Neural crest cell (in vitro differentiated cells): ENCODE results near the gene TMCO4. TPM values are rescaled to one million over a fixed set of nuclear protein-coding genes. Genes with fewer than 3 reads are reported as not detected.

Source experiments
- DNase-seq: peaks from one replicate; pipeline ENCODE4 v3.0.0; 2021; ENCODE audit warnings: low read depth, mixed read lengths, low spot score
- H3K27ac Mint-ChIP-seq: one replicate; pipeline ENCODE4 v1.8.0; 2021; ENCODE audit warnings: mild to moderate bottlenecking, mixed read lengths; ENCODE audit not compliant: unreplicated experiment
- H3K27me3 Mint-ChIP-seq: 2 replicates; pipeline ENCODE4 v1.8.0; 2021; ENCODE audit warnings: low read depth, mild to moderate bottlenecking, mixed read lengths
- H3K36me3 Mint-ChIP-seq: 2 replicates; pipeline ENCODE4 v1.8.0; 2021; ENCODE audit warnings: low read depth, mild to moderate bottlenecking, mixed read lengths
- H3K4me1 Mint-ChIP-seq: 2 replicates; pipeline ENCODE4 v1.8.0; 2021; ENCODE audit warnings: mixed read lengths
- H3K4me3 Mint-ChIP-seq: one replicate; pipeline ENCODE4 v1.8.0; 2021; ENCODE audit warnings: mild to moderate bottlenecking, mixed read lengths
- H3K9me3 Mint-ChIP-seq: 2 replicates; pipeline ENCODE4 v1.8.0; 2021; ENCODE audit warnings: mixed read lengths
- CTCF ChIP-seq: fragments of 200-600 bp; sonication (generic); conservative IDR thresholded peaks from 2 replicates; pipeline ENCODE4 v1.5.0; 2021; ENCODE audit warnings: antibody characterized with exemption, mild to moderate bottlenecking
- total RNA-seq: library from RNA; stranded (reverse); gene quantifications from 2 replicates; pipeline ENCODE4 v1.2.1, GENCODE V29; 2021

Gene TMCO4
- total RNA-seq, 1 donor from 2014 or later: 0.75 TPM

DNA sequence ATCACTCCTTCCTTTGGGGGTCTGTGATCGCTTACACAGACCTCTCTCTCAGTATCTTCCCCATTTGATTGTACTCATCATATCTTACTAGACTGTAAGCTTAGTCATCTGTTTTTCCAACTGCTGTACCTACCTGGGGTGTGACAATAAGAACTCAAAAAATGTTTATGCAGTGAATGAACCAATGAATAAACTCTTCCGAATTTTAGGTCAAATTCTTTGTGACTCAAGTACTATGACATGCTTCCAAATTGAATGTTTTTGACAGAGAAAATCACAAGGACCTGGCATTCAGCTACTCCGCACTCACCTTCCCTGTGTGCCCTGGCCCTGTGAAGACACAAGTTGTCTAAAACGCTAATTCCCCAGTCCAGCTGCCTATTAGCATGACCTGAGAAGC, 42.1 kb downstream of the TMCO4 start:
- no peak for DNase-seq
- H3K27me3 Mint-ChIP-seq: peaks cover 27% of the 10 kb centered on the region
- no peaks in the 10 kb centered on the region for H3K9me3 Mint-ChIP-seq
- no peaks in the 10 kb centered on the region for H3K36me3 Mint-ChIP-seq
- TF ChIP-seq CTCF: no peak
- no peak overlapping the region for H3K27ac Mint-ChIP-seq
- H3K4me3 Mint-ChIP-seq: no peak overlapping the region
- no peaks in the 10 kb centered on the region for H3K4me1 Mint-ChIP-seq

- peaks cover 20% of the 10 kb centered on the region for H3K27me3 Mint-ChIP-seq
- H3K36me3 Mint-ChIP-seq: no peaks in the 10 kb centered on the region
- no peak for TF ChIP-seq CTCF
- no peak for DNase-seq
- no peak overlapping the region for H3K27ac Mint-ChIP-seq
- H3K4me3 Mint-ChIP-seq: no peak overlapping the region
- no peaks in the 10 kb centered on the region for H3K4me1 Mint-ChIP-seq
- no peaks in the 10 kb centered on the region for H3K9me3 Mint-ChIP-seq
These were observed 43.2 kb downstream of the TMCO4 start for GRCh38 chr1:19756480-19756879.

- Mint-ChIP-seq H3K36me3 (no peaks in the 10 kb centered on the region), H3K27me3 (peaks cover 17% of the 10 kb centered on the region), H3K9me3 (no peaks in the 10 kb centered on the region), H3K27ac (no peak overlapping the region), H3K4me3 (no peak overlapping the region), H3K4me1 (no peaks in the 10 kb centered on the region)
- TF ChIP-seq CTCF: no peak
- no peak for DNase-seq
These were observed 45.2 kb downstream of the TMCO4 start for GRCh38 chr1:19754482-19754881.

GRCh38 chr1:19752083-19752696, 47.5 kb downstream of the TMCO4 start:
- Mint-ChIP-seq H3K27me3 (peaks cover 17% of the 10 kb centered on the region), H3K27ac (no peak overlapping the region), H3K4me1 (no peaks in the 10 kb centered on the region), H3K9me3 (no peaks in the 10 kb centered on the region), H3K4me3 (no peak overlapping the region), H3K36me3 (no peaks in the 10 kb centered on the region)
- no peak for TF ChIP-seq CTCF
- no peak for DNase-seq

GRCh38 chr1:19750882-19751276, 48.8 kb downstream of the TMCO4 start:
- Mint-ChIP-seq H3K27me3 (peaks cover 20% of the 10 kb centered on the region), H3K4me1 (no peaks in the 10 kb centered on the region), H3K36me3 (no peaks in the 10 kb centered on the region), H3K27ac (no peak overlapping the region), H3K4me3 (no peak overlapping the region), H3K9me3 (no peaks in the 10 kb centered on the region)
- no peak for DNase-seq
- no peak for TF ChIP-seq CTCF
